ENCODE results near the gene UBAC1.

DNA sequence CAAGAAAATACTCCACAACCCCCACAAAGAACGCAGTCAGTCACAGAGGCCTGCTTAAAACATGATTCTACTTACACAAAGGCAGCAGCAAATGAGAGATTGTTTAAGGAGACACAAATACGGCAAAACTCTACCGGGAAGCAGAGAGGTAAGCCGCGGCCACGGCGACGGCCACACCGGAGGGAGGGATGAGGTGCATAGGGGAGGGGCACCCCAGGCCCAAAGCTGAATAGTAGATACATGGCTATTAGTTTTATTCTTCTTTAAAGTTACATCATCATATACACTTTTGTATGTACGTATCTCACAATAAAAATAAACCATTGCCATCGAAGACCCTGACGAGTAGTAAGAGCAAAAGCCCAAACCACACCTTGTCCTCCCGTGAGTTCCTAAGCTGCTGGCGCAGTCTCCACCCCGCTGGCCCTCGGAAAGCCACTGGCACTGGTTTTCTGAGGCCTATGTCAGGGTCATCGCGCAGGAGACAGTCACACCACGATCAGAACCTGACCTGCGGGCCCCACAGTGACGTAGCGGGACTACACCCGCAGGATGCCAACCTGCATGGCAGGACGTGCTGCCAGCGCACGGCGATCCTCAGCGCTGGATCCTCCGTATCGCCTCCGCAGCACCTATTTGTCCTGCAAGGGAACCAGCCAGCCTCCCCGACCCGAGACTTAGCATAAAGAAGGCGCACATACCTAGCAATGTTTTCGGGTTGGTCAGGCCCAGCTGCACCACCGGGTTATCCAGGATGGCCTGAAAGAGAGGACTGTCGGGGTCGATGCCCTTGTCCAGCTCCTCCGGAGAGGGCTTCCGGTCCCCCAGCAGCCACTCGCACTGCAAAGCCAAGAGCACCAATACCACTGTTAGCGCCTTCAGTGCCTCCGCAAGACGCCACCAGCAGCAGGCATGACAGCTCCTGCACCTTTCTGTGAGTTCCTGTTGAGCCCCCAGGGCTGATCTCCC, 23.4 kb downstream of the UBAC1 start:
- TF ChIP-seq MYBL2 (CRISPR knock-in tag; IDR thresholded peaks at IDR 0.05) (no peak), ZNF232 (CRISPR knock-in tag; IDR thresholded peaks at IDR 0.05) (no peak)
- TF ChIP-seq, protein P1, sequence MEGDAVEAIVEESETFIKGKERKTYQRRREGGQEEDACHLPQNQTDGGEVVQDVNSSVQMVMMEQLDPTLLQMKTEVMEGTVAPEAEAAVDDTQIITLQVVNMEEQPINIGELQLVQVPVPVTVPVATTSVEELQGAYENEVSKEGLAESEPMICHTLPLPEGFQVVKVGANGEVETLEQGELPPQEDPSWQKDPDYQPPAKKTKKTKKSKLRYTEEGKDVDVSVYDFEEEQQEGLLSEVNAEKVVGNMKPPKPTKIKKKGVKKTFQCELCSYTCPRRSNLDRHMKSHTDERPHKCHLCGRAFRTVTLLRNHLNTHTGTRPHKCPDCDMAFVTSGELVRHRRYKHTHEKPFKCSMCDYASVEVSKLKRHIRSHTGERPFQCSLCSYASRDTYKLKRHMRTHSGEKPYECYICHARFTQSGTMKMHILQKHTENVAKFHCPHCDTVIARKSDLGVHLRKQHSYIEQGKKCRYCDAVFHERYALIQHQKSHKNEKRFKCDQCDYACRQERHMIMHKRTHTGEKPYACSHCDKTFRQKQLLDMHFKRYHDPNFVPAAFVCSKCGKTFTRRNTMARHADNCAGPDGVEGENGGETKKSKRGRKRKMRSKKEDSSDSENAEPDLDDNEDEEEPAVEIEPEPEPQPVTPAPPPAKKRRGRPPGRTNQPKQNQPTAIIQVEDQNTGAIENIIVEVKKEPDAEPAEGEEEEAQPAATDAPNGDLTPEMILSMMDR (IDR thresholded peaks at IDR 0.05), result no peak

Measured in WTC11 (cell line).